Pons (tissue), 1 donor: ENCODE results near the gene CYGB.
"Not testable (repeated sequence)": the region's sequence is repeated elsewhere in the genome, so short reads cannot be mapped to it uniquely, and the experiment has no call there.

Source experiments
- DNase-seq: peaks from one replicate; pipeline ENCODE4 v3.0.0-alpha.2; 2016; ENCODE audit warnings: low spot score

CYGB gene

GRCh38 chr17:76567634-76568432 is 30.3 kb upstream of the CYGB start:
- DNase-seq = no peak

GRCh38 chr17:76566988-76567431 is 29.5 kb upstream of the CYGB start:
- no peak for DNase-seq

- DNase-seq = no peak
Measured at GRCh38 chr17:76566613-76566943, 29.1 kb upstream of the CYGB start.

- DNase-seq = no peak
Measured at GRCh38 chr17:76565728-76566612, 28.5 kb upstream of the CYGB start.

- not testable (repeated sequence) for DNase-seq
Measured at GRCh38 chr17:76564991-76565727, 27.6 kb upstream of the CYGB start.

GRCh38 chr17:76563359-76563758 is 25.9 kb upstream of the CYGB start:
- DNase-seq = not testable (repeated sequence)

GRCh38 chr17:76562734-76563148 is 25.2 kb upstream of the CYGB start:
- DNase-seq = no peak

GRCh38 chr17:76561799-76562268 is 24.3 kb upstream of the CYGB start:
- no peak for DNase-seq

GRCh38 chr17:76561332-76561731 is 23.8 kb upstream of the CYGB start:
- no peak for DNase-seq

GRCh38 chr17:76560877-76561221 is 23.3 kb upstream of the CYGB start:
- DNase-seq = no peak

- no peak for DNase-seq
Measured at GRCh38 chr17:76560036-76560876, 22.7 kb upstream of the CYGB start.

GRCh38 chr17:76559460-76559859 is 22.0 kb upstream of the CYGB start:
- DNase-seq = not testable (repeated sequence)

GRCh38 chr17:76558198-76559095 is 20.9 kb upstream of the CYGB start:
- peak; percentile 63 for DNase-seq

- DNase-seq = peak; percentile 85
Measured at GRCh38 chr17:76557368-76558197, 20.1 kb upstream of the CYGB start.

GRCh38 chr17:76556765-76557367 is 19.4 kb upstream of the CYGB start:
- DNase-seq = no peak

GRCh38 chr17:76554131-76554530 is 16.6 kb upstream of the CYGB start:
- peak; percentile 89 for DNase-seq

- no peak for DNase-seq
Measured at GRCh38 chr17:76553178-76553908, 15.8 kb upstream of the CYGB start.

- no peak for DNase-seq
Measured at GRCh38 chr17:76551685-76552084, 14.2 kb upstream of the CYGB start.
